ENCODE results near the gene ITGB8.

GRCh38 chr7:20412032-20412431, 81.3 kb downstream of the ITGB8 start:
- TF ChIP-seq EZH2 (IDR thresholded peaks at IDR 0.05; ENCODE audit: insufficient read depth, poor library complexity, severe bottlenecking), result no peak
- no peak for TF ChIP-seq EZH2phosphoT487 (IDR thresholded peaks at IDR 0.05; ENCODE audit: insufficient read depth, low read depth)

All from GM23248 (cell line).